ENCODE measurements around the gene CSNK1A1.

CSNK1A1 gene

DNA sequence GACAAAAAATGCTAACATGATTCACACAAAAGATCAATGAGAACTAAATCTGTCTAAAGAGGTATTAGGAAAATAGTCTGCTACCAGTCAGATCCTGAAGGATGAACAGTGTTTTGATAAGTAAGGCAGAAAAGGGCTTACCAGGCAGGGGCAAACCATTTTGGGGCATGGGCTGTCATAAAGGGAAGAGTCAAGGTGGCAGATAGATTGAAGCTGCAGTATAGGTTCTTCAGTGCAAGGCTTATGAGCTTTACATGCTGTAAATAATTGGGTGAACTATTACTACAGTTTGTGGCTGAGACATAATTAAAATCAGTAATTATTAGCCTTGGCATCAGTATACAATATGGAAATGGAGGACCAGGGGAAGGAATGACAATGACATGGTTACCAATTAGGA lies 21.8 kb downstream of the CSNK1A1 start:
- Histone ChIP-seq H3K36me3 (peaks cover 15% of the 10 kb centered on the region), H3K4me1 (peaks cover 8% of the 10 kb centered on the region), H3K27me3 (no peaks in the 10 kb centered on the region), H3K4me3 (ENCODE audit: low read depth, low read length) (no peak overlapping the region), H3K9me3 (no peaks in the 10 kb centered on the region)
- DNase-seq = no peak
- TF ChIP-seq, protein P1, sequence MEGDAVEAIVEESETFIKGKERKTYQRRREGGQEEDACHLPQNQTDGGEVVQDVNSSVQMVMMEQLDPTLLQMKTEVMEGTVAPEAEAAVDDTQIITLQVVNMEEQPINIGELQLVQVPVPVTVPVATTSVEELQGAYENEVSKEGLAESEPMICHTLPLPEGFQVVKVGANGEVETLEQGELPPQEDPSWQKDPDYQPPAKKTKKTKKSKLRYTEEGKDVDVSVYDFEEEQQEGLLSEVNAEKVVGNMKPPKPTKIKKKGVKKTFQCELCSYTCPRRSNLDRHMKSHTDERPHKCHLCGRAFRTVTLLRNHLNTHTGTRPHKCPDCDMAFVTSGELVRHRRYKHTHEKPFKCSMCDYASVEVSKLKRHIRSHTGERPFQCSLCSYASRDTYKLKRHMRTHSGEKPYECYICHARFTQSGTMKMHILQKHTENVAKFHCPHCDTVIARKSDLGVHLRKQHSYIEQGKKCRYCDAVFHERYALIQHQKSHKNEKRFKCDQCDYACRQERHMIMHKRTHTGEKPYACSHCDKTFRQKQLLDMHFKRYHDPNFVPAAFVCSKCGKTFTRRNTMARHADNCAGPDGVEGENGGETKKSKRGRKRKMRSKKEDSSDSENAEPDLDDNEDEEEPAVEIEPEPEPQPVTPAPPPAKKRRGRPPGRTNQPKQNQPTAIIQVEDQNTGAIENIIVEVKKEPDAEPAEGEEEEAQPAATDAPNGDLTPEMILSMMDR (IDR thresholded peaks at IDR 0.05; ENCODE audit: low read depth, low read length) = no peak

DNA sequence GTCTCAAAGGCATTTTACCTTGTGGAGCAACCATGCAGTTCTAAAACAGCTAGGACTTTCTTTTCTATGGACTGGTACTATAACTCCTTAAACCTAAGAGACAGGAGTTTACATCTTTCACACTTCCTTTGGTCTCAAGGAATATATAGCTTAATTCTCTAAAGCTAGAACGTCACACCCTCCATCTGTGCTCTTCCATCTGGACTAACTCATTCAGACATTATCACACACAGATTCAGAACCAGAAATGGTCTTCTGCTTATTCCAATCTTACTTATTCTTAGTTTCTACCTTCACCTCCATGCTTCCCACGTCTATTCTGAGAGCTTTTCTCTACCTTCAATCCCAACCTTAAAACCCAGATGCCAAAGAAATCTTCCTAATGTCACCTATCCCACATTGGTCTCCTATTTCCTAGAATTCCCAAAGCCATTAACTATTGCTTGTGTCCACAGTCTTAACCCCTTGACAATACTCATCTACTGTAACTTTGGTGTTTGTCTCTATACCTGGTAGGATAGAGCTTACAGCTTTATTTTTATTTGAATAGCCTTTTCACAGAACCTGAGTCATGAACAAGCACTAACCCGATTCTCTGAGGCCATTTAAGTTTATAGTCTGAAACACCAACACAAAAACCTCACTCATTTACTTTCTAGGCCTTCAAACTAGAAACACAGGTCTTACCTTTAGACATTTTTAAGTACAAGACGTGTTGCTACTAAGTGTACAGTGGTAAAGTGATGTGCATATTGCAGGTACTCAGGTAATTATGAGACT lies 22.8 kb downstream of the CSNK1A1 start:
- H3K27me3 ChIP-seq = no peaks in the 10 kb centered on the region
- no peak overlapping the region for H3K4me3 ChIP-seq (ENCODE audit: low read depth, low read length)
- H3K36me3 ChIP-seq = peaks cover 20% of the 10 kb centered on the region
- peaks cover 8% of the 10 kb centered on the region for H3K4me1 ChIP-seq
- TF ChIP-seq, protein P1 (IDR thresholded peaks at IDR 0.05; ENCODE audit: low read depth, low read length) = no peak
- no peaks in the 10 kb centered on the region for H3K9me3 ChIP-seq
- no peak for DNase-seq

DNA sequence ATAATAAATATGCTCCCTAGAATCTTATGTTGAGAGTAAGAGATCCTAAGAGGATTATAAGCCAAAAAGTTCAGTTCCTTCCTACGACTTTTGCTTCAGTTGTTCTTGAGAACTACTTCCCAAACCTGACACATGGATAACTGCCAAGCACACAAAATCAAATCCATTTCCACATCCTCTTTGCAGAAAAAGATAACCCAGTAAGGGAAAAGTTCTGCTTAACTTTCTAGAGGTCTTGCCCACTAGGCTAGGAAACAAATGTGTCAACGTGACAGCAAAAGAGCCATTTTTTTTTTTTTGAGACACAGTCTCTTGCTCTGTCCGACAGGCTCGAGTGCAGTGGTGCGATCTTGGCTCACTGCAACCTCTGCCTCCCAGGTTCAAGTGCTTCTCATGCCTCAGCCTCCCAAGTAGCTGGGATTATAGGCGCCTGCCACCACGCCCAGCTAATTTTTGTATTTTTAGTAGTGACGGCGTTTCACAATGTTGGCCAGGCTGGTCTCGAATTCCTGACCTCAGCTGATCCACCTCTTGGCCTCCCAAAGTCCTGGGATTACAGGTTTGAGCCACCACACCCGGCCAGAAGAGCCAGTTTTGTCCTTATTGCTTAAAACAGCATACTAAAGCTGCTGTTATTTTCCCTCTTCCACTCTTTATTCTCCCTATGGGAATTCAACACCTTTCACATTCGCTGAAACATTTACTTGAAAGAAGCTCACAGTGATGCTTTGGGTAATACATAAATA lies 24.2 kb downstream of the CSNK1A1 start:
- H3K36me3 ChIP-seq = peaks cover 34% of the 10 kb centered on the region
- H3K27me3 ChIP-seq = no peaks in the 10 kb centered on the region
- peaks cover 8% of the 10 kb centered on the region for H3K4me1 ChIP-seq
- TF ChIP-seq, protein P1 (IDR thresholded peaks at IDR 0.05; ENCODE audit: low read depth, low read length) = no peak
- DNase-seq = no peak
- H3K9me3 ChIP-seq = no peaks in the 10 kb centered on the region
- H3K4me3 ChIP-seq (ENCODE audit: low read depth, low read length) = no peak overlapping the region

DNA sequence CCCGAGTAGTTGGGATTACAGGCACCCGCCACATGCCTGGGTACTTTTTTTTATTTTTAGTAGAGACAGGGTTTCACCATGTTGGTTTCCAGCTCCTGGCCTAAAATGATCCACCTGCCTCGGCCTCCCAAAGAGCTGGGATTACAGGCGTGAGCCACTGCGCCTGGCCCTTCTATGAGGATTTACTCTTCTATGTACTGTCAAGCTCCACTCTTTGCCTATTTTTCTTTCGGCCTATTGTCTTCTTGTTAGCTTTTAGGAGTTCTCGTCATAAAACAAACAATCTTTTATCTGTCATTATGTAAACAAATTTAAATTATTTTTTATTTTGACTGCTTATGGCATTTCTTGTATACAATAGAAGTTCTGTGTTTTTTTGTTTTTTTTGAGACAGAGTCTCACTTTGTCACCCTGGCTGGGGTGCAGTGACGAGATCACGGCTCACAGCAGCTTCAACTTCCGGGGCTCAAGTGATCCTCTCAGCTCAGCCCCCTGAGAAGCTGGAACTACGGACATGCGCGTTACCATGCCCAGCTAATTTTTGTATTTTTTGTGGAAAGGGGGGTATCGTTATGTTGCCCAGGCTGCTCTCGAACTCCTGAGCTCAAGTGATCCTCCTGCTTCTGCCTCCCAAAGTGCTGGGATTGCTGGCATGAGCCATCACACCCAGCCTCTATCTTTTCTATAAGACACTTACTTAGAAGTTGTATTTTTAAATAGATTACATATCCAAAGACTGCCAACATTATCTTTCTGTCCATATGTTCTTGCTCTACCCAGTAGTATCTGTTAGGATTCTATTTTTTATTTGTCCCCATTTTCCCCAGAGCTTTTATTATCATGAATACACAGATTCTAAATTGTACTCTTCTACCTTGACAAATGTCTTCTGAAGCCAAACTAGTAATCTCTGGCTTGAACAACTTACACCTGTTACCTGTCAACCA lies 29.2 kb downstream of the CSNK1A1 start:
- TF ChIP-seq, protein P1 (IDR thresholded peaks at IDR 0.05; ENCODE audit: low read depth, low read length) = no peak
- Histone ChIP-seq H3K9me3 (no peaks in the 10 kb centered on the region), H3K27me3 (no peaks in the 10 kb centered on the region), H3K4me1 (no peaks in the 10 kb centered on the region), H3K4me3 (ENCODE audit: low read depth, low read length) (no peak overlapping the region), H3K36me3 (peaks cover 55% of the 10 kb centered on the region)
- no peak for DNase-seq

DNA sequence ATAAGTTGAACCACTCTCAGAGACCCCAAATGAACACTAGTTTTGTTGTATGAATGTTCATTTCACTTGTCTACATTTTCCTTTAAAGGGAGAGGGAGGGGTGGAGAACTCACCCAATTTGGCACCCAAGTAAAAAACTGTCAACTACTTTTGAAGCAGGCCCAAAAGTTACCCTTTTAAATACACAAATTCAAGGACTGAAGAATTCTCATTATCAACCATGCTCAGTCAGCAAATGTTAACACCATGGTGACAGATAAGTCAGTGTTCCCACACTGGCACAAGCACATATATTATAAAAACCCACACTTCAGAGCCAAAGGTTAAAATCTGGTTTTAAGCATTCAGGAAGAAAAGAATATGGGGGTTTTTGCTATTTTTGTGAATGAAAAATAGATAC lies 31.6 kb downstream of the CSNK1A1 start:
- DNase-seq = no peak
- Histone ChIP-seq H3K27me3 (no peaks in the 10 kb centered on the region), H3K4me1 (no peaks in the 10 kb centered on the region), H3K9me3 (no peaks in the 10 kb centered on the region), H3K36me3 (peaks cover 61% of the 10 kb centered on the region), H3K4me3 (ENCODE audit: low read depth, low read length) (no peak overlapping the region)
- TF ChIP-seq, protein P1 (IDR thresholded peaks at IDR 0.05; ENCODE audit: low read depth, low read length) = no peak
